Panc1 (cell line): ENCODE measurements around the gene IL11. TPM values are rescaled to one million over a fixed set of nuclear protein-coding genes. Genes with fewer than 3 reads are reported as not detected.

ENCODE experiments used
- ATAC-seq: fragments of 200-7000 bp; cut with Tn5 transposase; 2 replicates; pipeline ENCODE4 v1.9.1; 2020; ENCODE audit warnings: mild to moderate bottlenecking, moderate library complexity
- BruUV-seq: library from RNA; stranded (reverse); fragments of 400-500 nt; replicated peaks from 2 replicates; lab custom pipeline; 2021; lab: Mats Ljungman, UMichigan
- CTCF ChIA-PET: fragments of 300-600 bp; sonication (Branson Sonifier 250); formaldehyde crosslinking; loops from one replicate; lab custom pipeline; 2022; ENCODE audit warnings: antibody characterized with exemption; lab: Charles Lee
- POLR2A ChIA-PET: fragments of 300-600 bp; sonication (Branson Sonifier 250); formaldehyde crosslinking; loops from one replicate; lab custom pipeline; 2022; ENCODE audit warnings: antibody characterized with exemption; lab: Charles Lee
- DNase-seq: peaks from one replicate; pipeline ENCODE4 v3.0.0-alpha.2; 2010; ENCODE audit warnings: low read depth, low spot score
- H3K27ac ChIP-seq: 2 replicates; pipeline ENCODE4 v1.5.1; 2011; ENCODE audit warnings: mild to moderate bottlenecking, low read length, inconsistent platforms
- H3K27me3 ChIP-seq: fragments of 200-500 bp; sonication (Bioruptor generic); 2 replicates; pipeline ENCODE4 v1.6.0; 2014; ENCODE audit warnings: low read length, inconsistent platforms; ENCODE audit not compliant: control insufficient read depth, insufficient read depth
- H3K36me3 ChIP-seq: fragments of 200-500 bp; sonication (Bioruptor generic); 2 replicates; pipeline ENCODE4 v1.5.1; 2014; ENCODE audit warnings: inconsistent platforms, mild to moderate bottlenecking, low read length, moderate library complexity; ENCODE audit not compliant: control insufficient read depth, insufficient read depth
- H3K4me1 ChIP-seq: 2 replicates; pipeline ENCODE4 v1.5.1; 2011; ENCODE audit warnings: inconsistent platforms, mild to moderate bottlenecking, low read length, moderate library complexity; ENCODE audit not compliant: control insufficient read depth, insufficient read depth
- H3K4me3 ChIP-seq, 2 experiments: 2 replicates each; pipeline ENCODE4 v1.5.1; 2011 to 2012; ENCODE audit warnings: low read depth in 2 of 2, low read length in 2 of 2, mild to moderate bottlenecking in 2 of 2, inconsistent platforms in 1 of 2, moderate library complexity in 1 of 2
- H3K9me3 ChIP-seq: fragments of 200-500 bp; sonication (Bioruptor generic); 2 replicates; pipeline ENCODE4 v1.5.1; 2014; ENCODE audit warnings: low read depth, mild to moderate bottlenecking, inconsistent platforms, low read length, moderate library complexity; ENCODE audit not compliant: control insufficient read depth, insufficient read depth
- POLR2AphosphoS5 ChIP-seq: IDR thresholded peaks from 2 replicates; pipeline ENCODE4 v1.6.1; 2012; ENCODE audit warnings: mild to moderate bottlenecking, low read depth, low read length, moderate library complexity
- SIN3A ChIP-seq: IDR thresholded peaks from 2 replicates; pipeline ENCODE4 v1.6.1; 2012; ENCODE audit warnings: low read depth, mild to moderate bottlenecking, low read length, moderate library complexity, borderline replicate concordance; ENCODE audit not compliant: insufficient read depth
- TCF7L2 ChIP-seq: IDR thresholded peaks from 2 replicates; pipeline ENCODE4 v1.6.1; 2011; ENCODE audit warnings: mild to moderate bottlenecking, low read depth, low read length, inconsistent platforms
- in situ Hi-C: cut with HindIII; loops from 2 replicates; pipeline ENCODE4 v1.10.0; 2016; ENCODE audit warnings: low sequenced_read_pairs, low pct_unique_long_range_greater_than_20kb
- intact Hi-C: fragments of 100-400 bp; cut with micrococcal nuclease; formaldehyde crosslinking; loops from one replicate; pipeline ENCODE4 v1.10.0; 2022; ENCODE audit not compliant: unreplicated experiment
- total RNA-seq: library from RNA; stranded (reverse); gene quantifications from one replicate; pipeline ENCODE4 v1.2.1, GENCODE V29; 2021; ENCODE audit not compliant: unreplicated experiment
- TF ChIP-seq, protein P1 (sequence below): fragments of 450-650 bp; IDR thresholded peaks from 2 replicates; pipeline ENCODE4 v1.5.1; 2017; ENCODE audit warnings: mild to moderate bottlenecking
- TF ChIP-seq, protein P2 (sequence below), 2 experiments: IDR thresholded peaks; 2 replicates each; pipeline ENCODE4 v1.6.1; 2011 to 2012; ENCODE audit warnings: low read depth in 2 of 2, control low read depth in 1 of 2, low read length in 1 of 2, mild to moderate bottlenecking in 1 of 2, moderate library complexity in 1 of 2; ENCODE audit not compliant: insufficient read depth in 1 of 2

The IL11 gene
- total RNA-seq, 1 experiment from 2014 or later: 4.4 TPM

- Histone ChIP-seq H3K36me3 (peaks cover 22% of the 10 kb centered on the region), H3K9me3 (no peaks in the 10 kb centered on the region), H3K4me3 (peak overlapping the region; percentile 83 to 98), H3K4me1 (peaks cover 51% of the 10 kb centered on the region), H3K27me3 (no peaks in the 10 kb centered on the region), H3K27ac (peak overlapping the region; percentile 97)
- intact Hi-C loops (no loop called here), in situ Hi-C loops (no loop called here)
- TF ChIP-seq, protein P1, sequence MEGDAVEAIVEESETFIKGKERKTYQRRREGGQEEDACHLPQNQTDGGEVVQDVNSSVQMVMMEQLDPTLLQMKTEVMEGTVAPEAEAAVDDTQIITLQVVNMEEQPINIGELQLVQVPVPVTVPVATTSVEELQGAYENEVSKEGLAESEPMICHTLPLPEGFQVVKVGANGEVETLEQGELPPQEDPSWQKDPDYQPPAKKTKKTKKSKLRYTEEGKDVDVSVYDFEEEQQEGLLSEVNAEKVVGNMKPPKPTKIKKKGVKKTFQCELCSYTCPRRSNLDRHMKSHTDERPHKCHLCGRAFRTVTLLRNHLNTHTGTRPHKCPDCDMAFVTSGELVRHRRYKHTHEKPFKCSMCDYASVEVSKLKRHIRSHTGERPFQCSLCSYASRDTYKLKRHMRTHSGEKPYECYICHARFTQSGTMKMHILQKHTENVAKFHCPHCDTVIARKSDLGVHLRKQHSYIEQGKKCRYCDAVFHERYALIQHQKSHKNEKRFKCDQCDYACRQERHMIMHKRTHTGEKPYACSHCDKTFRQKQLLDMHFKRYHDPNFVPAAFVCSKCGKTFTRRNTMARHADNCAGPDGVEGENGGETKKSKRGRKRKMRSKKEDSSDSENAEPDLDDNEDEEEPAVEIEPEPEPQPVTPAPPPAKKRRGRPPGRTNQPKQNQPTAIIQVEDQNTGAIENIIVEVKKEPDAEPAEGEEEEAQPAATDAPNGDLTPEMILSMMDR: no peak
- TF ChIP-seq POLR2AphosphoS5 (no peak), TCF7L2 (no peak), SIN3A (no peak)
- TF ChIP-seq, protein P2, sequence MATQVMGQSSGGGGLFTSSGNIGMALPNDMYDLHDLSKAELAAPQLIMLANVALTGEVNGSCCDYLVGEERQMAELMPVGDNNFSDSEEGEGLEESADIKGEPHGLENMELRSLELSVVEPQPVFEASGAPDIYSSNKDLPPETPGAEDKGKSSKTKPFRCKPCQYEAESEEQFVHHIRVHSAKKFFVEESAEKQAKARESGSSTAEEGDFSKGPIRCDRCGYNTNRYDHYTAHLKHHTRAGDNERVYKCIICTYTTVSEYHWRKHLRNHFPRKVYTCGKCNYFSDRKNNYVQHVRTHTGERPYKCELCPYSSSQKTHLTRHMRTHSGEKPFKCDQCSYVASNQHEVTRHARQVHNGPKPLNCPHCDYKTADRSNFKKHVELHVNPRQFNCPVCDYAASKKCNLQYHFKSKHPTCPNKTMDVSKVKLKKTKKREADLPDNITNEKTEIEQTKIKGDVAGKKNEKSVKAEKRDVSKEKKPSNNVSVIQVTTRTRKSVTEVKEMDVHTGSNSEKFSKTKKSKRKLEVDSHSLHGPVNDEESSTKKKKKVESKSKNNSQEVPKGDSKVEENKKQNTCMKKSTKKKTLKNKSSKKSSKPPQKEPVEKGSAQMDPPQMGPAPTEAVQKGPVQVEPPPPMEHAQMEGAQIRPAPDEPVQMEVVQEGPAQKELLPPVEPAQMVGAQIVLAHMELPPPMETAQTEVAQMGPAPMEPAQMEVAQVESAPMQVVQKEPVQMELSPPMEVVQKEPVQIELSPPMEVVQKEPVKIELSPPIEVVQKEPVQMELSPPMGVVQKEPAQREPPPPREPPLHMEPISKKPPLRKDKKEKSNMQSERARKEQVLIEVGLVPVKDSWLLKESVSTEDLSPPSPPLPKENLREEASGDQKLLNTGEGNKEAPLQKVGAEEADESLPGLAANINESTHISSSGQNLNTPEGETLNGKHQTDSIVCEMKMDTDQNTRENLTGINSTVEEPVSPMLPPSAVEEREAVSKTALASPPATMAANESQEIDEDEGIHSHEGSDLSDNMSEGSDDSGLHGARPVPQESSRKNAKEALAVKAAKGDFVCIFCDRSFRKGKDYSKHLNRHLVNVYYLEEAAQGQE (IDR thresholded peaks at IDR 0.05; ENCODE audit: insufficient read depth in 1 of 2, low read depth in 2 of 2, low read length in 1 of 2): no peak
- ChIA-PET CTCF (interaction anchor here (0.6 kb wide), 1 partner anchor 122 kb away, joined by 8 read pairs; no protein-coding TSS in a partner anchor), POLR2A (interaction anchor here (0.5 to 0.6 kb wide), 2 partner anchors 238 to 322 kb away, joined by 3 read pairs; partner anchors contain the start of gene ZNF784)
- no TSS peak for BruUV-seq
- DNase-seq (no peak), ATAC-seq (no peak)
Observed at GRCh38 chr19:55386493-55386971, 16.3 kb upstream of the IL11 start.

- ChIA-PET POLR2A (no interaction called here), CTCF (interaction anchor here (0.7 kb wide), 1 partner anchor 47 kb away, joined by 3 read pairs; no protein-coding TSS in a partner anchor)
- peak; percentile 99 for DNase-seq
- Histone ChIP-seq H3K4me3 (peak within 1 kb of the TSS; percentile 83 to 98), H3K9me3 (no peaks in the 10 kb centered on the region), H3K4me1 (peaks cover 45% of the 10 kb centered on the region), H3K27ac (peak within 1 kb of the TSS; percentile 97), H3K27me3 (no peaks in the 10 kb centered on the region), H3K36me3 (peaks cover 22% of the 10 kb centered on the region)
- TF ChIP-seq POLR2AphosphoS5 (peak; percentile 100), TCF7L2 (no peak), SIN3A (peak; percentile 98; the same call in 1 of the 2 replicates)
- TF ChIP-seq, protein P1: no peak
- TF ChIP-seq, protein P2 (IDR thresholded peaks at IDR 0.05; ENCODE audit: insufficient read depth in 1 of 2, low read depth in 2 of 2, low read length in 1 of 2): peak in 1 of 2 experiments; percentile 81; a peak in 2 of 4 replicates
- BruUV-seq: TSS peak; percentile 92
- in situ Hi-C loops (no loop called here), intact Hi-C loops (no loop called here)
- peak; percentile 76 for ATAC-seq
Observed at GRCh38 chr19:55385724-55386492, 15.6 kb upstream of the IL11 start, which contains the start of gene RPL28. Gene RPL28 (plus strand): TSS chr19:55385932. CDS start chr19:55386358, 426 bp downstream.
